ENCODE data around the gene PNLIPRP3.

DNA sequence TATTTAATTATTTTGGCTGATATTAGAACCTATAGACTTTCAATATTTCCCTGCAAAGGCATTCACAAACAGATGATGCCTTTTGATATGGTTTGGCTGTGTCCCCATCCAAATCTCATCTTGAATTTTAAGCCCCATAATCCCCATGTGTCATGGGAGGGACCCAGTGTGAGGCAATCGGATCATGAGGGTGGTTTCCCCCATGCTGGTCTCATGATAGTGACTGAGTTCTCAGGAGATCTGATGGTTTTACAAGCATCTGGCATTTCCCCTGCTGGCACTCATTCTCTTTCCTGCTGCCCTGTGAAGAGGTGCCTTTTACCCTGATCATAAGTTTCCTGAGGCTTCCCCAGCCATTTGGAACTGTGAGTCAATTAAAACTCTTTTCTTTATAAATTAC lies 9.3 kb upstream of the PNLIPRP3 start:
- no peak for TF ChIP-seq POLR2A (IDR thresholded peaks at IDR 0.05)
- TF ChIP-seq, protein P1, sequence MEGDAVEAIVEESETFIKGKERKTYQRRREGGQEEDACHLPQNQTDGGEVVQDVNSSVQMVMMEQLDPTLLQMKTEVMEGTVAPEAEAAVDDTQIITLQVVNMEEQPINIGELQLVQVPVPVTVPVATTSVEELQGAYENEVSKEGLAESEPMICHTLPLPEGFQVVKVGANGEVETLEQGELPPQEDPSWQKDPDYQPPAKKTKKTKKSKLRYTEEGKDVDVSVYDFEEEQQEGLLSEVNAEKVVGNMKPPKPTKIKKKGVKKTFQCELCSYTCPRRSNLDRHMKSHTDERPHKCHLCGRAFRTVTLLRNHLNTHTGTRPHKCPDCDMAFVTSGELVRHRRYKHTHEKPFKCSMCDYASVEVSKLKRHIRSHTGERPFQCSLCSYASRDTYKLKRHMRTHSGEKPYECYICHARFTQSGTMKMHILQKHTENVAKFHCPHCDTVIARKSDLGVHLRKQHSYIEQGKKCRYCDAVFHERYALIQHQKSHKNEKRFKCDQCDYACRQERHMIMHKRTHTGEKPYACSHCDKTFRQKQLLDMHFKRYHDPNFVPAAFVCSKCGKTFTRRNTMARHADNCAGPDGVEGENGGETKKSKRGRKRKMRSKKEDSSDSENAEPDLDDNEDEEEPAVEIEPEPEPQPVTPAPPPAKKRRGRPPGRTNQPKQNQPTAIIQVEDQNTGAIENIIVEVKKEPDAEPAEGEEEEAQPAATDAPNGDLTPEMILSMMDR (IDR thresholded peaks at IDR 0.05): no peak
